Upper lobe of right lung (tissue), 1 donor: Measurements from ENCODE around the gene DCC. TPM values are rescaled to one million over a fixed set of nuclear protein-coding genes. Genes with fewer than 3 reads are reported as not detected.

Source experiments
- ATAC-seq: fragments of 200-7000 bp; cut with Tn5 transposase; one replicate; pipeline ENCODE4 v1.9.1; 2020; ENCODE audit warnings: mild to moderate bottlenecking, moderate library complexity
- DNase-seq: peaks from one replicate; pipeline ENCODE4 v3.0.0-alpha.2; 2020
- H3K27ac ChIP-seq: fragments of 200-600 bp; one replicate; pipeline ENCODE4 v1.8.0; 2022
- H3K27me3 ChIP-seq: fragments of 200-600 bp; one replicate; pipeline ENCODE4 v1.8.0; 2022; ENCODE audit warnings: mild to moderate bottlenecking
- H3K36me3 ChIP-seq: fragments of 200-600 bp; one replicate; pipeline ENCODE4 v1.8.0; 2022
- H3K4me1 ChIP-seq: fragments of 200-600 bp; one replicate; pipeline ENCODE4 v1.8.0; 2022
- H3K4me3 ChIP-seq: fragments of 200-600 bp; one replicate; pipeline ENCODE4 v1.8.0; 2022; ENCODE audit warnings: mild to moderate bottlenecking
- H3K9me3 ChIP-seq: fragments of 200-600 bp; one replicate; pipeline ENCODE4 v1.8.0; 2022
- intact Hi-C: fragments of 100-400 bp; cut with DNase I; formaldehyde crosslinking; loops from one replicate; pipeline ENCODE4 v1.11.0; 2022
- total RNA-seq: library from RNA; stranded (reverse); fragmentation: NEBNext Ultra II Directional; extraction: Animal tissue kit (Norgen Biotek cat#: 25700); gene quantifications from one replicate; pipeline ENCODE4 v1.2.1, GENCODE V29; 2021
- TF ChIP-seq, protein P1 (sequence below): fragments of 200-600 bp; IDR thresholded peaks from one replicate; pipeline ENCODE4 v1.8.0; 2022; ENCODE audit warnings: antibody characterized with exemption
- donor health status: DM: no; HTN: yes; CAD: no; lungs with severe emphysema.

The DCC gene
- total RNA-seq, 1 donor from 2014 or later, result 7.1 TPM

DNA sequence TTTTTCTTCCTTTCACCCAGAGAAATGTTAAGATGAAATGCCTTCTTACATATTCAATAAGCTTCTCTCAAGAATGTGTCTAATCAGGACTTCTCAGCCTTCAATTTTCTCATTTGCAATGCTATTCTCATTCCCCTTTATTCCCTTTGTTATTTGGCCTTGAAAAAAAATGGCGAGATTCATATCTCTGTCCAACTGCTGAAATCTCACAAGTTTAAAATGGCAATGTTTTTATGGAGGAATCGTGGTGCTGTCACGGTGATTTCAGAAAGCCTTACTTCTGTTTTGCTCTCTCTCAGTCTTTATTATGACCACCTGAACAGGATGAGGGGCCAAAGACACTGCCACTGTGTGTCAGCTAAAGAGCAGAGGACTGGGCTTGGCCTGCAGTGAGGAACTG lies 928.5 kb downstream of the DCC start:
- Histone ChIP-seq H3K4me1 (no peaks in the 10 kb centered on the region), H3K27ac (no peak overlapping the region), H3K4me3 (no peak overlapping the region), H3K9me3 (no peaks in the 10 kb centered on the region), H3K27me3 (no peaks in the 10 kb centered on the region), H3K36me3 (no peaks in the 10 kb centered on the region)
- intact Hi-C loops, result no loop called here
- TF ChIP-seq, protein P1, sequence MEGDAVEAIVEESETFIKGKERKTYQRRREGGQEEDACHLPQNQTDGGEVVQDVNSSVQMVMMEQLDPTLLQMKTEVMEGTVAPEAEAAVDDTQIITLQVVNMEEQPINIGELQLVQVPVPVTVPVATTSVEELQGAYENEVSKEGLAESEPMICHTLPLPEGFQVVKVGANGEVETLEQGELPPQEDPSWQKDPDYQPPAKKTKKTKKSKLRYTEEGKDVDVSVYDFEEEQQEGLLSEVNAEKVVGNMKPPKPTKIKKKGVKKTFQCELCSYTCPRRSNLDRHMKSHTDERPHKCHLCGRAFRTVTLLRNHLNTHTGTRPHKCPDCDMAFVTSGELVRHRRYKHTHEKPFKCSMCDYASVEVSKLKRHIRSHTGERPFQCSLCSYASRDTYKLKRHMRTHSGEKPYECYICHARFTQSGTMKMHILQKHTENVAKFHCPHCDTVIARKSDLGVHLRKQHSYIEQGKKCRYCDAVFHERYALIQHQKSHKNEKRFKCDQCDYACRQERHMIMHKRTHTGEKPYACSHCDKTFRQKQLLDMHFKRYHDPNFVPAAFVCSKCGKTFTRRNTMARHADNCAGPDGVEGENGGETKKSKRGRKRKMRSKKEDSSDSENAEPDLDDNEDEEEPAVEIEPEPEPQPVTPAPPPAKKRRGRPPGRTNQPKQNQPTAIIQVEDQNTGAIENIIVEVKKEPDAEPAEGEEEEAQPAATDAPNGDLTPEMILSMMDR, result no peak
- no peak for ATAC-seq
- DNase-seq, result no peak

- TF ChIP-seq, protein P1, result no peak
- H3K36me3 ChIP-seq, result no peaks in the 10 kb centered on the region
- ATAC-seq, result no peak
- no peak for DNase-seq
- H3K9me3 ChIP-seq, result no peaks in the 10 kb centered on the region
- no peak overlapping the region for H3K27ac ChIP-seq
- H3K4me3 ChIP-seq, result no peak overlapping the region
- H3K4me1 ChIP-seq, result no peaks in the 10 kb centered on the region
- intact Hi-C loops, result no loop called here
- no peaks in the 10 kb centered on the region for H3K27me3 ChIP-seq
Observed at GRCh38 chr18:53281406-53281805, 941.4 kb downstream of the DCC start.

- no peaks in the 10 kb centered on the region for H3K36me3 ChIP-seq
- no peak for ATAC-seq
- H3K27ac ChIP-seq, result no peak overlapping the region
- no peaks in the 10 kb centered on the region for H3K4me1 ChIP-seq
- no peaks in the 10 kb centered on the region for H3K9me3 ChIP-seq
- H3K27me3 ChIP-seq, result no peaks in the 10 kb centered on the region
- intact Hi-C loops, result no loop called here
- no peak for DNase-seq
- TF ChIP-seq, protein P1, result no peak
- H3K4me3 ChIP-seq, result no peak overlapping the region
Observed at GRCh38 chr18:53283708-53284107, 943.7 kb downstream of the DCC start.

GRCh38 chr18:53305461-53305860 lies 965.5 kb downstream of the DCC start:
- Histone ChIP-seq H3K4me3 (no peak overlapping the region), H3K36me3 (no peaks in the 10 kb centered on the region), H3K27me3 (no peaks in the 10 kb centered on the region), H3K9me3 (no peaks in the 10 kb centered on the region), H3K27ac (no peak overlapping the region), H3K4me1 (no peaks in the 10 kb centered on the region)
- intact Hi-C loops, result no loop called here
- ATAC-seq, result no peak
- TF ChIP-seq, protein P1, result no peak
- DNase-seq, result no peak

GRCh38 chr18:53319628-53320027 lies 979.6 kb downstream of the DCC start:
- H3K4me3 ChIP-seq, result no peak overlapping the region
- no peaks in the 10 kb centered on the region for H3K4me1 ChIP-seq
- H3K9me3 ChIP-seq, result no peaks in the 10 kb centered on the region
- DNase-seq, result no peak
- no peaks in the 10 kb centered on the region for H3K27me3 ChIP-seq
- H3K36me3 ChIP-seq, result no peaks in the 10 kb centered on the region
- no peak for ATAC-seq
- intact Hi-C loops, result no loop called here
- H3K27ac ChIP-seq, result no peak overlapping the region
- TF ChIP-seq, protein P1, result no peak

GRCh38 chr18:53322163-53322562 lies 982.2 kb downstream of the DCC start:
- TF ChIP-seq, protein P1, result no peak
- Histone ChIP-seq H3K27ac (no peak overlapping the region), H3K4me1 (no peaks in the 10 kb centered on the region), H3K4me3 (no peak overlapping the region), H3K27me3 (no peaks in the 10 kb centered on the region), H3K9me3 (no peaks in the 10 kb centered on the region), H3K36me3 (no peaks in the 10 kb centered on the region)
- DNase-seq (no peak), ATAC-seq (no peak)
- intact Hi-C loops, result no loop called here
